GM21447 (cell line): ENCODE measurements around the gene HMSD.
A peak's percentile ranks its signal among the peaks of the same experiment; 100 is the strongest.

Source experiments
- ATAC-seq: cut with Tn5 transposase; IDR thresholded peaks from one replicate; pipeline ENCODE4 v1.9.1; 2021; ENCODE audit not compliant: unreplicated experiment

Gene HMSD

GRCh38 chr18:63953811-63954210, 4.7 kb downstream of the HMSD start:
- no peak for ATAC-seq

- ATAC-seq: no peak
Observed at GRCh38 chr18:63956755-63957154, 7.7 kb downstream of the HMSD start.

- ATAC-seq: no peak
Observed at GRCh38 chr18:63960891-63961290, 11.8 kb downstream of the HMSD start.

GRCh38 chr18:63961435-63961980, 12.4 kb downstream of the HMSD start:
- ATAC-seq: no peak

GRCh38 chr18:63962137-63962536, 13.0 kb downstream of the HMSD start:
- ATAC-seq: no peak

GRCh38 chr18:63963615-63964256, 14.6 kb downstream of the HMSD start:
- ATAC-seq: peak; percentile 69

- ATAC-seq: no peak
Observed at GRCh38 chr18:63964908-63965307, 15.8 kb downstream of the HMSD start.

- no peak for ATAC-seq
Observed at GRCh38 chr18:63965716-63966330, 16.7 kb downstream of the HMSD start.

- ATAC-seq: peak; percentile 96
Observed at GRCh38 chr18:63969942-63970808, 21.1 kb downstream of the HMSD start, which contains the start of gene SERPINB8. Gene SERPINB8, plus strand, starts transcription at chr18:63970081. Its CDS starts 8,228 bp downstream, at chr18:63978309.

- peak; percentile 4 for ATAC-seq
Observed at GRCh38 chr18:63970809-63971205, 21.7 kb downstream of the HMSD start.

GRCh38 chr18:63971320-63972001, 22.4 kb downstream of the HMSD start:
- ATAC-seq: no peak

GRCh38 chr18:63972002-63972376, 22.9 kb downstream of the HMSD start:
- no peak for ATAC-seq

- ATAC-seq: no peak
Observed at GRCh38 chr18:63974991-63975390, 25.9 kb downstream of the HMSD start.

GRCh38 chr18:63975628-63976027, 26.5 kb downstream of the HMSD start:
- no peak for ATAC-seq

GRCh38 chr18:63977040-63977439, 27.9 kb downstream of the HMSD start:
- no peak for ATAC-seq

- no peak for ATAC-seq
Observed at GRCh38 chr18:63979409-63979920, 30.4 kb downstream of the HMSD start.

GRCh38 chr18:63980027-63980426, 30.9 kb downstream of the HMSD start:
- no peak for ATAC-seq

- no peak for ATAC-seq
Observed at GRCh38 chr18:63980896-63981460, 31.9 kb downstream of the HMSD start.

- ATAC-seq: no peak
Observed at GRCh38 chr18:63981719-63982118, 32.6 kb downstream of the HMSD start.

GRCh38 chr18:63982361-63982760, 33.3 kb downstream of the HMSD start:
- no peak for ATAC-seq
